Calu3 (cell line): ENCODE data around the gene TBCB. TPM values are rescaled to one million over a fixed set of nuclear protein-coding genes. Genes with fewer than 3 reads are reported as not detected.

Source experiments
- BruUV-seq: library from RNA; stranded (reverse); fragments of 400-500 nt; replicated peaks from 2 replicates; lab custom pipeline; 2021; lab: Mats Ljungman, UMichigan
- CTCF ChIA-PET: fragments of 300-600 bp; sonication (Branson Sonifier 250); formaldehyde crosslinking; loops from one replicate; lab custom pipeline; 2022; ENCODE audit warnings: antibody characterized with exemption; lab: Charles Lee
- DNase-seq: peaks from one replicate; pipeline ENCODE4 v3.0.0; 2022
- H3K27ac Mint-ChIP-seq: one replicate; pipeline ENCODE4 v1.8.0; 2022; ENCODE audit warnings: mixed read lengths; ENCODE audit not compliant: unreplicated experiment
- H3K27me3 Mint-ChIP-seq: one replicate; pipeline ENCODE4 v1.8.0; 2022; ENCODE audit warnings: mixed read lengths; ENCODE audit not compliant: unreplicated experiment
- H3K36me3 Mint-ChIP-seq: one replicate; pipeline ENCODE4 v1.8.0; 2022; ENCODE audit warnings: mild to moderate bottlenecking, moderate library complexity, mixed read lengths; ENCODE audit not compliant: insufficient read depth, unreplicated experiment
- H3K4me1 Mint-ChIP-seq: one replicate; pipeline ENCODE4 v1.8.0; 2022; ENCODE audit warnings: mild to moderate bottlenecking, low read depth, mixed read lengths; ENCODE audit not compliant: unreplicated experiment
- H3K4me3 Mint-ChIP-seq: one replicate; pipeline ENCODE4 v1.8.0; 2022; ENCODE audit warnings: mild to moderate bottlenecking, low read depth, moderate library complexity, mixed read lengths; ENCODE audit not compliant: unreplicated experiment
- H3K9me3 Mint-ChIP-seq: one replicate; pipeline ENCODE4 v1.8.0; 2022; ENCODE audit warnings: low read depth, mixed read lengths; ENCODE audit not compliant: unreplicated experiment
- intact Hi-C: fragments of 100-400 bp; cut with micrococcal nuclease; formaldehyde crosslinking; loops from one replicate; pipeline ENCODE4 v1.10.0; 2022; ENCODE audit not compliant: unreplicated experiment
- total RNA-seq: library from RNA; stranded (reverse); gene quantifications from 2 replicates; pipeline ENCODE4 v1.2.3, GENCODE V29; 2022
- TF ChIP-seq, protein P1 (sequence below): fragments of 200-600 bp; IDR thresholded peaks from one replicate; pipeline ENCODE4 v1.8.0; 2022; ENCODE audit warnings: antibody characterized with exemption; ENCODE audit not compliant: unreplicated experiment

Gene TBCB
- total RNA-seq, 1 experiment from 2014 or later, result 210 TPM

GRCh38 chr19:36073121-36073876, 42.0 kb upstream of the TBCB start:
- no peaks in the 10 kb centered on the region for H3K9me3 Mint-ChIP-seq
- TF ChIP-seq, protein P1, sequence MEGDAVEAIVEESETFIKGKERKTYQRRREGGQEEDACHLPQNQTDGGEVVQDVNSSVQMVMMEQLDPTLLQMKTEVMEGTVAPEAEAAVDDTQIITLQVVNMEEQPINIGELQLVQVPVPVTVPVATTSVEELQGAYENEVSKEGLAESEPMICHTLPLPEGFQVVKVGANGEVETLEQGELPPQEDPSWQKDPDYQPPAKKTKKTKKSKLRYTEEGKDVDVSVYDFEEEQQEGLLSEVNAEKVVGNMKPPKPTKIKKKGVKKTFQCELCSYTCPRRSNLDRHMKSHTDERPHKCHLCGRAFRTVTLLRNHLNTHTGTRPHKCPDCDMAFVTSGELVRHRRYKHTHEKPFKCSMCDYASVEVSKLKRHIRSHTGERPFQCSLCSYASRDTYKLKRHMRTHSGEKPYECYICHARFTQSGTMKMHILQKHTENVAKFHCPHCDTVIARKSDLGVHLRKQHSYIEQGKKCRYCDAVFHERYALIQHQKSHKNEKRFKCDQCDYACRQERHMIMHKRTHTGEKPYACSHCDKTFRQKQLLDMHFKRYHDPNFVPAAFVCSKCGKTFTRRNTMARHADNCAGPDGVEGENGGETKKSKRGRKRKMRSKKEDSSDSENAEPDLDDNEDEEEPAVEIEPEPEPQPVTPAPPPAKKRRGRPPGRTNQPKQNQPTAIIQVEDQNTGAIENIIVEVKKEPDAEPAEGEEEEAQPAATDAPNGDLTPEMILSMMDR, result no peak
- DNase-seq, result no peak
- H3K4me1 Mint-ChIP-seq, result peaks cover 17% of the 10 kb centered on the region
- no peak overlapping the region for H3K27ac Mint-ChIP-seq
- H3K36me3 Mint-ChIP-seq, result peaks cover 48% of the 10 kb centered on the region
- intact Hi-C loops, result no loop called here
- H3K27me3 Mint-ChIP-seq, result no peaks in the 10 kb centered on the region
- no TSS peak for BruUV-seq
- no peak overlapping the region for H3K4me3 Mint-ChIP-seq
- CTCF ChIA-PET, result no interaction called here

DNA sequence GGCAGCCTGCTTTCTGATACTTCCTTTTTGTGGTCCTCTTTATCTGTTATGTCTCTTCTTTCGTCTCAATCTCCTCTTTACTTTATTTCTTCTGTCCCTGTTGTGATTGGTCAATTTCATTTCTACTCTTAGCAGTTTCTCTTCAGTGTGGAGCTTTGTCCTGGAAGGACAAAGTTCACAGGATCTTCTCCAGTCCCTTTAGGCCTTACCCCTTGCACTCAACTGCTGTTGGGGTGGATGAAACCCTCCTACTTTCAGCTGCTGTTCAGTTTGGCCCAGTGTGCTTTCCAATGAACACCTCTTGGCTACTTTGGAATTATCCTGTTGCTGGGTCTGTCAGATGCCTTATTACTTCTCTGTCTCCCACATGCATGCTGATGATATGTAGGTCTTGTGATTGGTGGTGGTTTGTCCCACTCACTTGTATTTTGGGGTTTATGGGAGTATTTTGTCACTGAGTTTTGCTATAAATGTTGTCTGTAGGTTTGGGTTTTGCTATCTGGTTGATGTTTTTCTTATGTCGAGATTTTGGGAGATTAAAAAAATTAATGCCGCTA, 35.8 kb upstream of the TBCB start:
- peaks cover 15% of the 10 kb centered on the region for H3K36me3 Mint-ChIP-seq
- no TSS peak for BruUV-seq
- no peak for DNase-seq

DNA sequence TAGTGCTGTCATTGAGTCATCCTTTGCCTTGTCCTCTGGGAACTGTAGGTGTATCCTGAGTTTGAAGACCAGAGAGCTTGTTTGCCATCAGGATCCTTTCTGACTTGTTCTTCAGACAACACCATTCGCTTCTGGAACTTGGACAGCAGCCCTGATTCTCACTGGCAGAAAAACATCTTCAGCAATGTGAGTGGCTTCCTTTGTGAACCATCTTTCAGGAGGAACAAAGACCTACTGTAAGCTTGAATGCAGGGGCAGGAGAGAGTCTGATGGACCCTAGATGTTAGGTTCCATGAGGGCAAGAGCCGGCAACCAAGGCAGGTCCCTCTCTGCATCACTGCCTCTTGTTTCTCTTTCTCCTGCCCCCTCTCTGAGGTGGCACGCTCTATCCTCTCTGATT, 33.9 kb upstream of the TBCB start:
- TF ChIP-seq, protein P1, result no peak
- no peak overlapping the region for H3K27ac Mint-ChIP-seq
- CTCF ChIA-PET, result no interaction called here
- intact Hi-C loops, result no loop called here
- no peak for DNase-seq
- no peak overlapping the region for H3K4me3 Mint-ChIP-seq
- no peaks in the 10 kb centered on the region for H3K27me3 Mint-ChIP-seq
- peaks cover 13% of the 10 kb centered on the region for H3K36me3 Mint-ChIP-seq
- H3K9me3 Mint-ChIP-seq, result no peaks in the 10 kb centered on the region
- no peaks in the 10 kb centered on the region for H3K4me1 Mint-ChIP-seq
- no TSS peak for BruUV-seq

More for the DNA sequence above, 35.8 kb upstream of the TBCB start:
- H3K4me3 Mint-ChIP-seq, result no peak overlapping the region
- CTCF ChIA-PET, result interaction anchor here (0.6 kb wide), 1 partner anchor 9 kb away, joined by 3 read pairs; no protein-coding TSS in a partner anchor
- no peaks in the 10 kb centered on the region for H3K9me3 Mint-ChIP-seq
- intact Hi-C loops, result no loop called here
- no peaks in the 10 kb centered on the region for H3K27me3 Mint-ChIP-seq
- H3K4me1 Mint-ChIP-seq, result no peaks in the 10 kb centered on the region
- no peak overlapping the region for H3K27ac Mint-ChIP-seq
- TF ChIP-seq, protein P1, result no peak

- intact Hi-C loops, result no loop called here
- no peaks in the 10 kb centered on the region for H3K27me3 Mint-ChIP-seq
- no TSS peak for BruUV-seq
- no peaks in the 10 kb centered on the region for H3K4me1 Mint-ChIP-seq
- CTCF ChIA-PET, result no interaction called here
- DNase-seq, result no peak
- TF ChIP-seq, protein P1, result no peak
- H3K27ac Mint-ChIP-seq, result no peak overlapping the region
- H3K9me3 Mint-ChIP-seq, result no peaks in the 10 kb centered on the region
- H3K36me3 Mint-ChIP-seq, result peaks cover 14% of the 10 kb centered on the region
- no peak overlapping the region for H3K4me3 Mint-ChIP-seq
These were observed 33.4 kb upstream of the TBCB start for GRCh38 chr19:36081894-36082293.
